ENCODE data around the gene NRSN1. TPM values are rescaled to one million over a fixed set of nuclear protein-coding genes. Genes with fewer than 3 reads are reported as not detected.

NRSN1 gene, protein sequence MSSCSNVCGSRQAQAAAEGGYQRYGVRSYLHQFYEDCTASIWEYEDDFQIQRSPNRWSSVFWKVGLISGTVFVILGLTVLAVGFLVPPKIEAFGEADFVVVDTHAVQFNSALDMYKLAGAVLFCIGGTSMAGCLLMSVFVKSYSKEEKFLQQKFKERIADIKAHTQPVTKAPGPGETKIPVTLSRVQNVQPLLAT
- not detected for total RNA-seq
- long read RNA-seq = 0 reads

DNA sequence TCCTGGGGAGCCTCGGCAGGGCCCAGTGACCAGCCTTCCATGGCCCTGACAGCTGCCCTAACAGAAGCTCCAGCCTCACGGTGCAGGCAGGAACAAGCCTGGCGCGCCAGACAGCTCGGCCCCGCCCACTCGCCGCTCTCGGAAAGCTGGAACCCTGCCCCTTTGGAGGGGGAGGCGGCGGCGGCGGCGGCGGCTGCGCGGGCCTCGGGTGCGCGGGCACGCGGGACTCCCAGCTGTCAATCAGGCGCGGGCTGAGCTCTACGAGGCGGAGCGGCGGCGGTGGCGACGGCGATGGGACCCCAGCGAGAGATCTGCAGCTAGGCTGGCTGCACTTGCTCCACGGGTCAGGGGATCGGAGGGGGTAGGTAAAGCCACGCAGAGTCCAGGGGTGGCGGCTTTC is at the start of gene NRSN1:
TSS of gene NRSN1 (plus strand) at position 236 of the 400 bp plus-strand sequence. CDS start 8,113 bp downstream, outside the sequence.
- ATAC-seq (no peak), DNase-seq (ENCODE audit: missing footprints) (peak; percentile 46)
- intact Hi-C loops (cut with DNase I) = no loop called here

DNA sequence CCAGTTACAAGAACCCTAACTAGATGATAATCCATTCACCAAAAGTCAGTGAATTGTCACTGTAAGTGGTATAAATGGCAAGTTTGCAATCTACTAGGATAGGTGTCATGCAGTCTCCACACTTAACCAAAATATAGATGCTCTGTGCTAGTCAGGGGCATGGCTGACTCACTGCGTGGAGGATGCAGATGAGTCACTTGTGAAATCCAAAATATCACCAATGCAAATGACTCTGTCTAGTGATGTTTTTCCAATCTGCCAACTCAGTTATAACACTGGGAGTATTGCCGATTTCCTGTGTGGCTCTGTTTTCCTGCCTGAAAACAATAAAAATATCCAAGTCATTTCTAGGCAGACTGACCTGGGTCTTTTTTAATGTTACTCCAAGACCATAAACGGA is 47.8 kb upstream of the NRSN1 start:
- no peak for DNase-seq (ENCODE audit: missing footprints)
- intact Hi-C loops (cut with DNase I) = no loop called here
- no peak for ATAC-seq

DNA sequence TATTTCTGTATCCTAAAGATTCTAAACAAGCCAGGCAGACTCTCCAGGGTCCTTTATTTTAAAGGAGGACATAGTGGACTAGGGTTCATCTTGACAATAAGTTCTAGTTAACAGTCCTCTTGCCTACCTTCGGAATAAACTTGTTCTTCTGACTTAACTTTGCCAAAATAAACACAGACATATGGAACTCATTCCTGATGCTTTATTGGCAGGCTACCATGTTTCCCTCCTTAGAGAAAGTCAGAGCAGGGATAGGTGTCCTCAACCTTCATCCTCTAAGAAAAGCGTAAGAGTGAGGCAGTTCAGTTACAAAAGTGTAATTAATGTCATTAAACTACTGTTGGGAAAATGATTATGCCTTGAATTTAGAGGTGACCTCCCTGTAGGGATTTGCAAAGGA is 46.9 kb upstream of the NRSN1 start:
- DNase-seq (ENCODE audit: missing footprints) = no peak
- no peak for ATAC-seq
- intact Hi-C loops (cut with DNase I) = no loop called here

DNA sequence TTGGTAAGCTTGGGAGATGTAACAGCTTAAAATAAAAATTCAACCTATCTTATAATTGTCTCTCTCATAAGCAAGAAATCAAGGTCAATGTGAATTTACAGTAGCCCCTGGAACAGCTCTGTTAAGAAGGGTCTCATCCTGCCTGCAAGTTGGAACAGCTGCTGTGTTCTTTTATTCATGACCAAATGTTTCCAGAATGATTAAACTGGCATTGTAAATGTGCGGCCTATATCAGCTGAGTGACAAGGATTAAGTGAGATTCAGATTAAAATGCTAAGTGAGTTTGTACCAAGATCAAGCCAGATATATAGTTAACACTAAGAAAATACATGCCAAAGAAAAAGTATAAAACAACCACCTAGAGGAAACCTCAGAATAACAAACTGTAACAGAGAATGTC is 45.3 kb upstream of the NRSN1 start:
- DNase-seq (ENCODE audit: missing footprints) (no peak), ATAC-seq (no peak)
- intact Hi-C loops (cut with DNase I) = no loop called here

DNA sequence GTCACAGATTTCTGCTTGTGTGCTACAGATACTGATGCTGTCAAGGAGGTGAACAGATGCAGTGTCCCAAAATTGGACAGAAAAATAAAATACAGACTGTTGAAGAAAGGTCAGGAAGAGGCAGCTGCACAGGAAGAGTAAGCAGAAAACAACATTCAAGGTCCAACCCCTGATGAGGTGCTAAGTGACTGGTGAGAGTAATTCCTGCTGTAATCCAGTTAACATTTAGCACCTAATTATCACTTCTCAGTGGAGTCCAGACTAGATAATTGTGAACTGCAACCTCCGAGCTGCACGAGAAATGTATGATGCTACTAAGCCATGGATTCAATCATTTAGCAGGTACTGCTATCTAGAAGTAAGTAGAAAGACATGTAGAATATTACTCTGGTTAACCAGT is 36.3 kb upstream of the NRSN1 start:
- intact Hi-C loops (cut with DNase I) = no loop called here
- ATAC-seq = no peak
- no peak for DNase-seq (ENCODE audit: missing footprints)

DNA sequence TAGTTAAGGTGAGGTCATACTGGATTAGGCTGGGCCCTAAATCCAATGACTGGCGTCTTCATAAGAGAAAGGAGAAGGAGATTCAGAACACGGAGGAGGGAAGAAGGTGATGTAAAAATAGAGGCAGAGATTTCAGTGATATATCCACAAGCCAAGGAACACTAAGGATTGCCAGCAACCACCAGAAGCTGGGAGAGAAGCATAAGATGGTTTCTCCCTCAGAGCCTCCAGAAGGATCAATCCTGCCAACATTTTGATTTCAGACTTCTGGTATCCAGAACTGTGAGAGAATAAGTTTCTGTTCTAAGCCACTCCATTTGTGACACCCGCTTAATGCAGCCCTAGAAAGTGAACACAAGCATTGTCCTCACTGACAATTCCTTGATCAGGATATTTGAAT is 33.6 kb upstream of the NRSN1 start:
- DNase-seq (ENCODE audit: missing footprints) (no peak), ATAC-seq (no peak)
- intact Hi-C loops (cut with DNase I) = no loop called here

DNA sequence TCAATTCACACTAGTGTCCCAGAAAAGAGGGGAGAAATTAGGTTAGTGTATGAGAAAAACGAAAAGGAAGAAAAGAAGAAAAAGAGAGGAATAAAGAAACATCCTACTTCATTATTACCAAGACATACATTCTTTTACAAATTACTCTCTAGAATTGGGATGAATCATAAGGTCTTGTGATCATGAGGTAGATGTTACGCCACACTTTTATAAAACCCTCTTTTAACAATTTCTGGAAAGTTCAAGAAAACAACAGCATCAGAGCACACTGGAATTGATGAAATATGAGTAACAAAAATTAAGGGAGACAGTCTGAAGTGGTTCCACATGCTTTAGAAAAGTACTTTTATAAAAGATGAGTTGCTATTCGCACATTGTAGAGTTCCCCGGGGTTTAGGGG is 32.6 kb upstream of the NRSN1 start:
- DNase-seq (ENCODE audit: missing footprints) = no peak
- intact Hi-C loops (cut with DNase I) = no loop called here
- ATAC-seq = no peak

DNA sequence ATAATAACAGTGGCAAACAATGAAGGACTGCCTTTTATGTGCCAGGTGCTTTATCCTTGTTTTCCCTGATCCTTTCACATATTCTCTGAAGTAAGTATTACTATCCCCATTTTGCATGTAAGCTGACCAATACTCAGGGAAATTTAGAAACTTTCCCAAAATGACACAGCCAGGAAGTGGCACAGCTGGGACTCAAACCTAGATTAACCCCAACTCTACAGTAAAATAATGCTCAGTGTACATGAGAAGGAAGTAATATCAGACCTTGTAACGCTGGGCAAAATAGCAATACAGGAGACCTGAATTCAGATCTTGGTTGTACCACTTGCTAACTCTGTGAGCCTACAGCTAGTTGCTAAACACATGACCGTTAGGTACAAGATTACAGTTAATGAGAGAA is 26.8 kb upstream of the NRSN1 start:
- ATAC-seq = no peak
- intact Hi-C loops (cut with DNase I) = no loop called here
- DNase-seq (ENCODE audit: missing footprints) = no peak

DNA sequence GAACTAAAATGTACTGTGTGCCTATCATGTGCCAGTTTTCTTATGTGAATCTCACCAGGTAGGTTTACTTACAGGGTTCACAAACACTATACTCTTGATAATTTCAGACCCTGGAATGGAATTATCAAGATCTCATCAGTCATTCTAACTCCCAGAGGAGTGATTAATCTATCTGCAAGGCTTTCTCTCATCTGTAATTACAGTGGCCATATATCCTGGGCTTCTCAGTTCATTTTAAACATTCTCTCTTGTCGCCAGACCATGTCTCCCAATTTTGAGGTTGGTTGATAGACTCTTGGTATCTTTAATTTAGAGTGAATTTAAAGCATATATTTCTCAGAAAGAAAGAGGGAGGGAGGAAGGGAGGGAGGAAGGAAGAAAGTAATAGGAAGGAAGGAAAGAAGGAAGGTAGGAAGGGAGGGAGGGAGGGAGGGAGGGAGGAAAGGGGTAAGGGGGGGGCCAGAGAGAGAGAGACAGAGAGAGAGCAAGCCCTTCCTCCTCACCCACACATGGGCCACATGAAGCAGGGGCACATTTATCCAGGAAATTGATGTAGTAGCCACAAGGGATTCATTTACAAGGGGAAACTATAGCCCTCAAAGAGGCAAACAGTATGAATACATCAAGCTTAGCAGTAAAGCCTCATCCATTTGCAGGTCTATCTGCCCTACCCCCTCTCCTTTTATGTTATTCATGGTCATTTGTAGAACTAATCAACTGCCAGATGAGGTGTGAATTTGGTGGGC is 25.8 kb upstream of the NRSN1 start:
- no peak for DNase-seq (ENCODE audit: missing footprints)
- intact Hi-C loops (cut with DNase I) = no loop called here
- ATAC-seq = no peak

DNA sequence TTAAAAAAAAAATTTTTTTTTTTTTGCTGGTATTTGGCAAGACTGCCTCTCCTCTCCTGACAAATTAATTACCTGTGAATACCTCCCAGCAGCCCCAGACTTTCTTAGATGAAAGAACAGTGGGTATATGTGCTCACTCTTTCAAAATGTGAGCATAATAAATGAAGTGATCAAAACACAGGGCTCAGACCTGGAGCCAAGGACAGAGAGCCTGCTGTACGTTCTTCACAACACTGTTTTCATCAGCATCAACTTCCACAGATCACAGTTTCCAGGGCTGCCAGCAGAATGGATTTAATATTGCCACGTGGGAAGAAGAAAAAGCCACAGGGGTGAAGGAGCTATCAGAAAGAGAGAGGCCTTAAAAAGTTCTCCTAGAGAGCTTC is 25.3 kb upstream of the NRSN1 start:
- intact Hi-C loops (cut with DNase I) = no loop called here
- peak; percentile 32 for DNase-seq (ENCODE audit: missing footprints)
- ATAC-seq = no peak

DNA sequence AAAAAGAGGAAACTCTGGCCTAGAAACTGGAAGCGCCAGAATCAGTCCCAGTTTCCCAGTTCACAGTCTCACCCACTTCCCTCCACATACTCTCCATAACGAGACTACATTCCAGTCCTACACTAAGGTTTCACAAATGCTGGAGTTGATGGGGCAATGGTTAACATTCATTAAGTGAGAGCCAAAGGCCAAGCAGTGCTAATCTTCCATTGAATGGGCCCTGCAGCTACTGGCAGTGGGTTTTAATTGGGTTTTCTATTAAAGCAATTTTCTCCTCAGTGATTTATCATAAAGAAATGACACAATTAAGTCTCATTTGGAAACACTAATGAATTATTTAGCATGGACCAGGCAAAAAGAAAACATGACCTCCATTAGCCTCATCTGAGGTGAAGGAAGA is 20.8 kb upstream of the NRSN1 start:
- intact Hi-C loops (cut with DNase I) = no loop called here
- no peak for ATAC-seq
- no peak for DNase-seq (ENCODE audit: missing footprints)

DNA sequence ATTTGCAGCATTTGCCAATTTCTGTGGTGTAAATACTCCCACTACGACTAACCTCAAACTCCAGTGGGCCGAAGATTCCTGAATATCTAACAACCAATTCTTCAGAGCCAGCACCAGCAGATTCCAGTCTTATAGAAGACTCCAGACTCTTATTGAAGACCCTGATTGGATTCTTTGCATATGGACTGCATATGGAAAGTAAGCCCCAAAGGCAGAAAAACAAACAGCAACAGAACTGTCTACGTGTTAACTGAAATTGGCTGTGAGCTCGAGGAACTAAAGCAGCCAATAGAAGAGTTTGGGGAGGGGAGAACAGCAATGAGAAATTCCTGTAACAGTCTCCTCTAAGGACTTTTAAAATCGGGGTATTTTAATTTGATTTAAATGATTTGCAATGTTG is 19.7 kb upstream of the NRSN1 start:
- ATAC-seq = no peak
- DNase-seq (ENCODE audit: missing footprints) = no peak
- intact Hi-C loops (cut with DNase I) = no loop called here

DNA sequence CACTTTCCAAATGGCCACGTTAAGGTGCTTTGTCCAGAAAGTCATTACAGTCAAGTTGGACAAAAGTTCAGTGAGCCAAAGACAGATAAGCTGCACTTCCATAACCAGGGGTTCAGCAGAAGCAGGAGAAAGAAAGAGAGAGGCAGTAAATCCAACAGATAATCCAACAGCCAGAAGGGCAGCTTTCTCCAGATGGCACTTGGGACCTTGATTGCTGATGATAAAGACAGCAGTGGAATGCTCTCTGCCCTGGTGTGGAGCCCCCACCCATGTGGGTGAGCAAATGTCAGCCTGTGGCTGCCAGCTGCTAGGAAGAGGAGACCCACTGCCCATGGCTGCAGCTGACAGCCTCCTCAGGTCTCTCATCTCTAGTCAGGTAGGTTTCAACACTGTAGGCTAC is 18.7 kb upstream of the NRSN1 start:
- ATAC-seq = no peak
- intact Hi-C loops (cut with DNase I) = no loop called here

DNA sequence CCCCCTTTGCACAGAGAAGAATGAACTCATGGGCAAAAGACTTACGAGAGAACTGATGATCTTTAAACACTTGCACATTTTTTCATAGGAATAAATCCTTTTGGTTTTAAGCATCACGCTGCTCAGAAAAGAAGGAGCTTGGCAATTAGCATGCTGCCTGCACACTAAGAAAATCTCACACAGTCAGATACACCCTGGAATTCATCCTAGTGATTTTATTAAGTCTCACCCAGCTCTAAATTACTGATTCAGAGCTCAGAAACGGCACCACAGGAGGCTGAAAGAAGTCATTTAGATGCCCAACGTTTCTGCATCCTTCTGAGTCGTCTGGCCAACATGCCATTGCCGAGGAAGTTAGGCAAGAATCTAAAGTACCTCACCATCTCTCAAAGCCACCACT is 18.0 kb upstream of the NRSN1 start:
- intact Hi-C loops (cut with DNase I) = no loop called here
- ATAC-seq (no peak), DNase-seq (ENCODE audit: missing footprints) (no peak)

More for the DNA sequence above, 18.7 kb upstream of the NRSN1 start:
- no peak for DNase-seq (ENCODE audit: missing footprints)

DNA sequence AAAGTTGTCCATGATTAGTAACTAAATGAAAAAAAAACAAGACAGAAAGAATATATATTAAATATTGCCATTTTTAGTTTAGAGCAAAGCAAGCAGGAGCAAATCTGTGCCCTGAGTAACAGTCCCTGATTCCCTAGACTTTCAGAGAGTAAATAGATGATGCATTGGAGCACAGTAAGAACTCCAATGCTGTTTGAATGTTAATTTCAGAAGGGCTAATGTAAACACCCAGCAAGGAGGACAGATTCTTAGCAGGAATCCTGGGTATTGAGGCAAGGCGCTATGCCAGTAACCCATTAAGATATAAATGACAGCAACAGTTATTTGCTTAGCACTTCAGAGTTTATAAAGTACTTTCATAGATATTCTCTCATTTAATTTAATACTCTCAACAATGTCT is 15.6 kb upstream of the NRSN1 start:
- ATAC-seq (no peak), DNase-seq (ENCODE audit: missing footprints) (no peak)
- intact Hi-C loops (cut with DNase I) = no loop called here

DNA sequence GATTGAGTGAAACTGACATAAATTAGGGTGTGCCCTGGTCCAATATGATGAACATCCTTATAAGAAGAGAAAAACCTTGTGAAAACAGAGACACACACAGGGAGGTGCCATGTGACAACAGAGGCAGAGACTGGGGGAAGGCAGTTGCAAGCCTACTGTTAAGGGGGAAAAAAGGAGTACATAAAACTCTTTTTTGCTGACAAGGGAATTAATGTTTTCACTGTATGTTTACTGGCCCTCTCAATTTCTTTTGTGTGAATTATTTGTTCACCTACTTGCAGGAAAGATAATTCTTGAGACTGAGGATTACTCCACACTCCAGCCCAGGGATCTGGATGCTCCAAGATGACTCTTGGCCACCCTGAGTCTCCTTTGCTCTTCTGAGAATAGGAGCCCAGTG is 12.1 kb upstream of the NRSN1 start:
- intact Hi-C loops (cut with DNase I) = no loop called here
- DNase-seq (ENCODE audit: missing footprints) = no peak
- ATAC-seq = no peak

DNA sequence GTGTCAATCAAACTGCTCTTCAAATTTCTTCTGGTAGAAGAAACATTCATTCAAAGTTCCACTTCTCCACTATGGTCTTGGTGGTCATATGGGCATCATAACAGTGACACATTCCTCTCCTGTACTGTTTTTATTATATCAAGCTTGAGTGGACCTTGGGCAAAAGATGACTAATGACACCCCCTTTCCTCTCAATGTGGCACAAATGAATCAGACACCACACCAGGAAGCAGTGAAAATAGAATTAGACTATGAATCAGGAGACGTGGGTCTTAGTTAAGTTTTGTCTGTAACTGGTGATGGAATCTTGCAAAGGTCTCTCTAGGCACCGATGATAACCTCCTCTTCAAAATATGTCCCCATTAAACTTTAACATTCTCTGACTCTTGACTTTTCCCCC is 9.0 kb upstream of the NRSN1 start:
- no peak for ATAC-seq
- intact Hi-C loops (cut with DNase I) = no loop called here

DNA sequence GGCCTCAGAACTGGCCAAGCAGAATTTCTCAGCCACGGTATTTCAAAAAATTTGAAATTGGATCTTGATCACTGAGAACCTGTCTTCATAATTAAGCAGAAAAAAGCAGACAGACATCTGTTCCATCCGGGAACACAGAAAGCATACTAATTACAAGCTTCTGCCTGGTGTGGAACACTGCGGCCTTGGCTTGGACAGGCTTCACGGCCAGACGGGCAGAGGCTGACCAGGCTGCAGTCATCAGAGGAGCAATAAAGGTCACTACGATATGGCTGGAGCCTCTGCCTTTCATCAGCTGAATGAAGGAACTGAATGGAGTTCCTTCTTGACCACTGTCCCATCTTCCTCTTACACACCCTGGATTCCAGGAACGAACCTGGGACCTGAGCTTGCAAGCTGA is 3.9 kb upstream of the NRSN1 start:
- DNase-seq (ENCODE audit: missing footprints) (no peak), ATAC-seq (no peak)
- intact Hi-C loops (cut with DNase I) = no loop called here

More for the DNA sequence above, 9.0 kb upstream of the NRSN1 start:
- no peak for DNase-seq (ENCODE audit: missing footprints)

DNA sequence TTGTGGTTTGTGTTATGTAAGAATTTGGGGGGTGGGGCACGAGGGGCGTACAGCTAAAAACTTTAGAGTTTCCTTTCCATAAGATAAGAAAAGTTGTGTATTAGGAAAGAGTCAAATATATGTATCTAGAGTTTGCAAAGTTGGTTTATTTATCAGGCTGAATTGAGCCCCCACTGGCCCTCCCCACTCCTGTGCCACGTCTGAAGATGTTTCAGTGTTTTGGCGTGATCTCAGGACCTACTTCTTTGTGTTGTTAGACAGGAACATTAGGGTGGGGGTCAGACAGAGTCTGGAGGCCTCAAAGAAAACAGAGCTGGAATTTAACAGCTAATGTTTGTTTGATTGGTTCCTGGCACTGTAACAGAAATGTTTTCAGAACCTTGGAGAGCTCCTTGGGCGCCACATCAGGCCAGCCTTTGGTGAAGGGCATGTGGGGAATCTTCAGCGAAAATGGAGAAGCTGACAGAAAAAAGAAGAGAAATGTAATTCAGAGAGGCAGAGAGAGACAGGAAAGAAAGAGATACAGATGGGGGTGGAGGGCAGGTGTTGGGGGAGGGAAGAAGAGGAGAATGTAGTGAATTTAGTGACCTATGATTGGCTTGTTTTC is 674 bp downstream of the NRSN1 start:
- intact Hi-C loops (cut with DNase I) = no loop called here
- no peak for ATAC-seq
- no peak for DNase-seq (ENCODE audit: missing footprints)

DNA sequence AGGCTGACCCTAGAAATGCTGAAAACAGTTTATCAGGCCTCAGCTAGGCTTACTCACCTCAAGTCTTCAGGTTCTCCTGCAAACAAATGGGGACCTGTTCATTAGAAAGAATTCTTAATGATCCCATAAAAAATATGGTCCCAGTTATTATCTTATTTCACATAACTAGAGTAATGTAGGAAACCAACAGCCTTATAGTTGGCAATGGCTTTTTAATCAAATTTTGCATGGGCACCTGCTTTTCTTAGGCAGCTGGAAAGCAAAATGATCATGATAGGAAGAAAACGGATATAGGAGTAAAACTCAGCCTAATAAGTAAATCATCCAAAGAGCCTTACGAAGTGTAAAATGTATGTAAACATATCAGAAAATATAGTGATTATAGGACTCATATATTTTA is 1.3 kb downstream of the NRSN1 start:
- intact Hi-C loops (cut with DNase I) = no loop called here
- ATAC-seq (no peak), DNase-seq (ENCODE audit: missing footprints) (no peak)

All from Right ventricle myocardium inferior (tissue), 1 donor.